Duodenal mucosa (tissue), 2 donors: Measurements from ENCODE around the gene FGR.

Experiments
- H3K27ac ChIP-seq: one replicate; pipeline ENCODE4 v1.7.0; 2013; ENCODE audit warnings: low read depth, low read length
- H3K27me3 ChIP-seq, 2 donors: one replicate each; pipeline ENCODE4 v1.7.0; 2013; ENCODE audit warnings: low read length in 2 of 2, control low read depth in 1 of 2; ENCODE audit not compliant: insufficient read depth in 2 of 2, control insufficient read depth in 1 of 2
- H3K36me3 ChIP-seq, 2 donors: one replicate each; pipeline ENCODE4 v1.7.0; 2013; ENCODE audit warnings: low read length in 2 of 2, control low read depth in 1 of 2; ENCODE audit not compliant: insufficient read depth in 2 of 2, control insufficient read depth in 1 of 2
- H3K4me1 ChIP-seq, 2 donors: one replicate each; pipeline ENCODE4 v1.7.0; 2013; ENCODE audit warnings: low read length in 2 of 2, control low read depth in 1 of 2; ENCODE audit not compliant: insufficient read depth in 2 of 2, control insufficient read depth in 1 of 2
- H3K4me3 ChIP-seq, 2 donors: one replicate each; pipeline ENCODE4 v1.7.0; 2013; ENCODE audit warnings: low read length in 2 of 2, low read depth in 1 of 2
- H3K9ac ChIP-seq, 2 donors: one replicate each; pipeline ENCODE4 v1.7.0; 2013; ENCODE audit warnings: low read length in 2 of 2, low read depth in 1 of 2
- H3K9me3 ChIP-seq, 2 donors: one replicate each; pipeline ENCODE4 v1.7.0; 2013; ENCODE audit warnings: low read length in 2 of 2, control low read depth in 1 of 2; ENCODE audit not compliant: control insufficient read depth in 1 of 2

Gene FGR

DNA sequence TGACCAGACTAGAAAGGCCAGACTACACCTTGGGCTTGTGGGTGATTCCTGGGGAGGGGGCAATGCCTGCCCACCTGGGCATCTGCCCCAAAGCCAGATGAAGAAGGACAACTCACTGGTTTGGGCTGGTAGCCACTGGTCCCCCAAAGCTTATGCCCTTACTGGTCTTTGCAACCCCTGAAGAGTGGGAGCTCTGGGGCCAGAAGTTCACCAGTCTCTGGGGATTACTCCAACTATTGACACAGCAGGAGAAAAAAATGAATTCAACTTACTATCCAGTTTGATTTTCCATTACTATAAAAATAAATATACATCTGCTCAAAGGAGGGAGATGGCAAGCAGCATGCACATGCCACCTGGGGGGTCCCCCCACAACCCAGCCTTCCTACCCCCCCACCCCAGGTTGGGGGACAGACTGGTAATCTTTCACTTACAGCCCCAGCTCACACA, 33.6 kb downstream of the FGR start:
- H3K4me1 ChIP-seq, result peaks cover 32% of the 10 kb centered on the region in 2 donors
- H3K9ac ChIP-seq, result peak overlapping the region in 1 of 2 donors; percentile 32
- H3K4me3 ChIP-seq, result peak overlapping the region; percentile 48 to 62
- H3K27me3 ChIP-seq, result no peaks in the 10 kb centered on the region
- no peaks in the 10 kb centered on the region for H3K36me3 ChIP-seq
- H3K27ac ChIP-seq, result no peak overlapping the region
- no peaks in the 10 kb centered on the region for H3K9me3 ChIP-seq

DNA sequence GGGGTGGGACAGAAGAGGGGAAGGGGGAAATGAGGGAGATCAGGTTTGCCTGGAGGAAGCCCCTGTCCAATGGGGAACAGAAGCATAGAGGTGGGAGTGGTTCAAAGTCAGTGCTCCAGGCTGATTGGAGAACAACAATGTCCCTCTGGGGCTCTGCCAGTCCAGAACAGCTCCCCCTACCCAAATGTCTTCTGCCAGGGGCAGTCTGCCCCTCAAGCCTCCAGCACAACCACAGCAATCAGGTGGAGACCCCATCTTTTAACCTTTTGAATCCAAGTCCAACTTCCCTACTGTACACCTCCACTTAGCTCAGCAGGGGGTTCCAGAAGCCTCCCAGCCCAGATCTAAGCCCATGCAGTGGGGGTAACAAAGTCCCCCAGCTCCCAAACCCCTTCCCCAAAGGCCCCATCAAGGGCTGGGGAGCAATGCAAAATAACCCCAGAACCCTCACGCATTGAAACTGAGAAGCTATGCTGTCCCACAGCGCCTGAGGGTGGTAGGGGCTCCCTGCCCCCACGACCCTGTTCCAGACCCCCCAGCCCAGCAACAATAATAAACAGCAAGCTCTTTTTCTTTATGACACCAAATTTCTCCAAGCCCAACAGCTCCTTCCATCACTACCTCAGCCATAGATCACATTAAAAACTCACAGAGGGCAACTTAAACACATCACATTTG, 34.3 kb downstream of the FGR start:
- no peak overlapping the region for H3K9ac ChIP-seq

DNA sequence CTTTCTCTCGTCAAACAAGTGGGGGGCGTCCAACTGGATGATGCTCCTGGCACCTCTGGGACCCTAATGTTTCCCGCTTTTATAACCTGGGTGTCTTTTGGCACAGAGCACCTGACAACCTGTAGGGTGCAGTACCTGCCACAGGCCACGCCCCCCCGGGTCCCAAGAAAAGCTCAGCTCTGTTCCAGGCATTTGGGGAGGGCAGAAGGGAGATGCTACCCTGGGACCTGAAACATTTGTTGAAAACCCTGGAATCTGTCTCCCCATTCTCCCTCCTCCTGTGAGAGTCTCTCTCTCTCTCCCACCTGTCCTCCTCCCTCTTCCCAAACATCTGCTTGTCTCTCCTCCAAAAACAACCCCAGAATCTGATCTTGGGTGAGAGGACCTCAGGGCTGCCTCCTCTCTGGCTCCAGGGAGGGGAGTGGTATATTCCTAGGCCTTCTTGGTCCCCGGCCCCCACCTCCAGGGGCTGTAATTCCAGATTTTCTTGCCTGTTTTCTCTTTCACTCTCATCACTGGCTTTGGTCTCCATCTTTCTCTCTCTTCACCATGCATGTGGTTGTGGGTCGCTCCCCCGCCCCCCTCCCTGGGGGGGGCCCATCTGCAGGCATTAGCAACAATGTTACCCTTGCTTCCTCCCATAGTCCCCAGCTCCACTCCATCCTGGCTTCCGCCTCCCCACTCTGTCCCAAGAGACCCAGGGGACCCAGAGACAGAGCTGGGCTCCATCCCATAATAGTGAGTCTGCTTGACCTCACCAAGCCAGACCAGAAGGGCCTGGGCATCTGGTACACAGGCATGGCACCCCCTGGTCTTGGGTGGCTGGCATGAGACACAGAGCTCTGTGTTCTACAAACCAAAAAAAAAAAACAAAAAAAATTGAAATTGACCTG, 35.1 kb downstream of the FGR start:
- H3K36me3 ChIP-seq, result no peaks in the 10 kb centered on the region
- no peaks in the 10 kb centered on the region for H3K9me3 ChIP-seq
- no peak overlapping the region for H3K27ac ChIP-seq
- no peak overlapping the region for H3K4me3 ChIP-seq
- peaks cover 32 to 36% of the 10 kb centered on the region in 2 donors for H3K4me1 ChIP-seq
- H3K27me3 ChIP-seq, result no peaks in the 10 kb centered on the region
- H3K9ac ChIP-seq, result no peak overlapping the region

More for the DNA sequence above, 34.3 kb downstream of the FGR start:
- Histone ChIP-seq H3K27me3 (no peaks in the 10 kb centered on the region), H3K4me3 (no peak overlapping the region), H3K9me3 (no peaks in the 10 kb centered on the region), H3K4me1 (peaks cover 32% of the 10 kb centered on the region in 2 donors), H3K36me3 (no peaks in the 10 kb centered on the region), H3K27ac (no peak overlapping the region)

DNA sequence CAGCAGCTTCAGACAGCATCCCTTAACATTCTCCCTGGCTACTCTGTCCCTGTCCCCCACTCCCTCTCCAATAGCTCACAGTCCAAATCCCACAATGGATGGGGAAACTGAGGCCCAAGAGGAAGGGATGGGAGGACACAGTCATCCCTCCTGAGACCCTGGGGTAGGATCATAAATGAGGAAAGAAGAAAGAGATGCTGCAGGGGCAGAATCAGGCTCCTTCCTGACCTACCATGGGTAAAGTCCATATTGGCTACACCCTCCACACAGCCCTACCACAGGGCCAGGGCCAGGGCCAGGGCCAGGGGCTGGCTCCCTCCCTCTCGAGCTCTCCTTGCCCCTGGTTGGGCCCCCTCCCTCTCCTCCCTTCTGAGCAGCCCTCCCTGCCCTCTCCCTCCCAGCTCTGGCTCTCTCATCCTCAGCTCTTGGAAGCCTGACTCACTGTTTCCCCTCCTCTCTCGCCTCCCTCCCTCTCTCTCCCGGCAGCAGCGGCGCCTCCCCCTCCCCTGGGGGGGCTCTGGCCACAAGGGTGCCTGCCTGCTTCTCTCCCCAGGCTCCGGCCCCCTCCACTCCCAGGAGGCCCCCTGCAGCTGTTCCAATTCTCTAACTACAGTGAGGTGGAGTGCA, 36.0 kb downstream of the FGR start:
- H3K36me3 ChIP-seq, result no peaks in the 10 kb centered on the region
- H3K27ac ChIP-seq, result no peak overlapping the region
- H3K4me3 ChIP-seq, result no peak overlapping the region
- H3K9ac ChIP-seq, result no peak overlapping the region
- peaks cover 32 to 36% of the 10 kb centered on the region in 2 donors for H3K4me1 ChIP-seq
- no peaks in the 10 kb centered on the region for H3K27me3 ChIP-seq
- H3K9me3 ChIP-seq, result no peaks in the 10 kb centered on the region

DNA sequence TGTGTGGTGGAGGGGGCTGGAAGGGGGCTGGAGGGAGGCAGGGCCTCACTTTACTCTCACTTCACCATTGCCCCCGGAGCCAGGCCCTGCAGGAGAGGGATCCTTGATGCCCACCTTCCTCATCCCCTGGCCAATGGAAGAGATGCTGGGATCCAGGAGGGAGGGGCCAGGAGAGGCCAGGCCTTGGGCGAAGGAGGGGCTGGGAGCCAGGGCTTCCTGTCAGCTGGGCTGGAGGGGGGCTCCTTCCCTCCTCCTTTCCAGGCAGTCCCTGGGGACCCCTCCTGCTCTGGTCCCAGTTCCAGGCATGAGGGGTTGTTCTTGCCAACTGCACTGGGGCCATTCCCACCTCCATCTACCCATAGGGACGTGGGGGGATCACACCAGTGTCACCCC, 36.7 kb downstream of the FGR start:
- Histone ChIP-seq H3K4me1 (peaks cover 32 to 36% of the 10 kb centered on the region in 2 donors), H3K27me3 (no peaks in the 10 kb centered on the region), H3K36me3 (no peaks in the 10 kb centered on the region), H3K4me3 (no peak overlapping the region), H3K9ac (no peak overlapping the region), H3K9me3 (no peaks in the 10 kb centered on the region), H3K27ac (no peak overlapping the region)

DNA sequence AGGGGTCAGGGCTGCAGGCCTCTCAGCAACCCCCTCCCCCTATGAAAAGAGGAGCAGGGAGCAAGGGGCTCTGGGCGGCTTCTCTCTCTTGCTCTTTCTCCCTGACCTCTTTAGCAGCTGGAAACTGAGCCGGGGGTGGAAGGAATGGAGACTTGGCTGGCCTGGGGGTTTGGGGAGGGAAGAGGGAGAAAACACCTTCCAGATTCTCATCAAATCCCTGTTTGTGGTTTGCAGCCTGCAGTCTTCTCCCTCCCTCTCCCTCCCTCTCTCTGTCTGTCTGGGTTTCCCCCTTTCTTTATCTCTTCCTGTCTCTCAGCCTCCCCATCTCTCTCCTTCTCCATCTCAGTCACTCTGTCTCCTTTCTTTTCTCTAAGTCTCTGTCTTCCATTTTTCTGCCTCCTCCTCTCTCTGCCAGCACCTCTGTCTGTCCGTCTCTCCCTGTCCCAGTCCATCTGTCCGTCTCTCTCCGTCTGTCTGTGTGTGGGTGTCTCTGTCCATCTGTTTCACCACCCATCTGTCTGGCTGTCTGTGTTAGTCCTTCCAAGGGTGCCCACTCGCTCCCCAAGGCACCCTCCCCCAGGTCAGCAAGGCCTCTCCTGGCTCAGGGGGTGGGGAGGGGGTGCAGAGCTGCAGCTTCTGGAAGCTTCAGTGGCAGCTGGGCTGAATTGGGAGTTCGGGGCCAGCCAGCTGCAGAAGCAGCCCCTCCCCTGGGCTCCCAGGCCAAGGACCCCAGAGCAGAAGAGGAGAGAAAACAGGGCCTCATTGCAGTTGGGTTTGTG, 37.3 kb downstream of the FGR start:
- Histone ChIP-seq H3K4me3 (no peak overlapping the region), H3K4me1 (peaks cover 32 to 36% of the 10 kb centered on the region in 2 donors), H3K27me3 (no peaks in the 10 kb centered on the region), H3K9ac (no peak overlapping the region), H3K9me3 (no peaks in the 10 kb centered on the region), H3K36me3 (no peaks in the 10 kb centered on the region), H3K27ac (no peak overlapping the region)

DNA sequence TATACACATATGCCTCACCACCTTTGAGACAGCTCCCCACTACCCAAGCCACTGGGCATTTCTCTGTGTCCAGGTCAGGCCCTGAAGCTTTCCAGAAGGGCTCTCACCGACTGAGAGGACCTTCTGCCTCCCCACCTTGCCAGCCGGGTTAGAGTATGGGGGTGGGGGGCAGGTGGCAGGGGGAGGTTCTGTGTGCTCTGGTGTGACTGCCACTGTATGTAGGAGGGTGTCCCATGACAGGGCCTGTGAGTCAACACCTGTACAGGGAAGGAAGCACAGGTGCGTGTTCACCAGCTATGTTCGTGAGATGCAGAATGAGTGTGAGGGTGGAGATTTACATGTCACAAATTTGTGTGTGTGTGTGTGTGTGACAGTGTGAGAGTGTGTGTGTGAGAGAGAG, 38.0 kb downstream of the FGR start:
- H3K27me3 ChIP-seq, result no peaks in the 10 kb centered on the region
- no peaks in the 10 kb centered on the region for H3K9me3 ChIP-seq
- H3K4me1 ChIP-seq, result peaks cover 26 to 31% of the 10 kb centered on the region in 2 donors
- H3K4me3 ChIP-seq, result no peak overlapping the region
- H3K9ac ChIP-seq, result no peak overlapping the region
- no peaks in the 10 kb centered on the region for H3K36me3 ChIP-seq
- H3K27ac ChIP-seq, result no peak overlapping the region

DNA sequence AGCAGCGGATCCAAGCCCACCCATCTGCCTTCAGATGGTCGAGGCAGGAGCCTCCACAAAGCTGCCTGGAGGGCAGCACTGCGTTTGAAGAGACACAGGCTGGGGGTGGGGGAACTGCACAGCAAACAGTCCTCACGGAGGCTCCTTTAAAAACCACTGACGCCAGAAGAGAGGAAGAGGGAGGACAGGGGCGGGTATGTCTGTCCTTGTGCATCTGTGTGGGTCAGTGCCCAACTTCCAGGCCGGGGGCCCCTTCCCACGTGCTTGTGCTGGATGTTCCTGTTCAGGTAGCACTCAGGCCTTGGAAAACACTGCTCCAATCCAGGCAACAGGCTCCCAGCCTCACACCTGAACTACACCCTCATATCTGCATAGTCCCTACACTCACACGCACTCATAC, 38.7 kb downstream of the FGR start:
- Histone ChIP-seq H3K27me3 (no peaks in the 10 kb centered on the region), H3K9ac (no peak overlapping the region), H3K27ac (no peak overlapping the region), H3K4me3 (no peak overlapping the region), H3K9me3 (no peaks in the 10 kb centered on the region), H3K36me3 (no peaks in the 10 kb centered on the region), H3K4me1 (peaks cover 23 to 30% of the 10 kb centered on the region in 2 donors)

DNA sequence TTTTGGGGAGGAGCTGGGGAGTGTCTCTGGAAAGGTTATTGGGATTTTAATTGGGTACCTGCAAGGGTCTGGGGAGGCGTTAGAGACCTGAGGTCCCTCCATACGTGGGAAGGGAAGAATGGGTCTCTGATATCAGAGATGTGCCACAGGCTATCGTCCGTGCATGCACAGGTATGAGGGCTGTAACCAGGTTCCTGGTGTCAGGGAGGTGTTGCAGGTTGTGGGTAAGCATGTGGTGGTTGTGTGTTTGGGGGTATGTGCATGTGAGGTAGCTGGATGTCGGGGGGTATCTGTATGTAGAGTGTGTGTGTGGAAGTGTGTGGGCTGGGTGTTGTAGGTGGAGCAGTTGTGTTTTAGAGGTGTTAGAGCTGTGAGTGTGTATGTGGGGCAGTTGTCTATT, 39.4 kb downstream of the FGR start:
- Histone ChIP-seq H3K4me3 (no peak overlapping the region), H3K9ac (no peak overlapping the region)

More for the DNA sequence above, 39.4 kb downstream of the FGR start:
- Histone ChIP-seq H3K27ac (no peak overlapping the region), H3K4me1 (peaks cover 29 to 34% of the 10 kb centered on the region in 2 donors), H3K27me3 (no peaks in the 10 kb centered on the region), H3K36me3 (peaks cover 0 to under 1% of the 10 kb centered on the region in 2 donors), H3K9me3 (no peaks in the 10 kb centered on the region)
